Spleen (tissue), 11 donors: Measurements from ENCODE around the gene HRC. TPM values are rescaled to one million over a fixed set of nuclear protein-coding genes. Genes with fewer than 3 reads are reported as not detected.
A peak's percentile ranks its signal among the peaks of the same experiment; 100 is the strongest.
"Not testable (repeated sequence)": the region's sequence is repeated elsewhere in the genome, so short reads cannot be mapped to it uniquely, and the experiment has no call there.

ENCODE experiments used
- DNase-seq: peaks from one replicate; pipeline ENCODE4 v3.0.0-alpha.2; 2020
- H3K27ac ChIP-seq, 8 donors: fragments of 200-600 bp; sonication (generic) in 7 of 8; 1 replicate in 4 of 8; 2 replicates in 4 of 8; pipeline versions ENCODE4 v1.5.0 to v1.8.0; 2016 to 2021; ENCODE audit warnings: inconsistent platforms in 4 of 8, mild to moderate bottlenecking in 4 of 8, moderate library complexity in 1 of 8
- H3K27me3 ChIP-seq, 7 donors: fragments of 200-600 bp; sonication (generic) in 6 of 7; replicated peaks in 1 of 7; 1 replicate in 4 of 7; 2 replicates in 3 of 7; pipeline versions ENCODE4 v1.5.0 to v1.8.0; 2016 to 2021; ENCODE audit warnings: inconsistent platforms in 3 of 7, mild to moderate bottlenecking in 1 of 7
- H3K36me3 ChIP-seq, 6 donors: fragments of 200-600 bp; sonication (generic) in 5 of 6; 1 replicate in 4 of 6; 2 replicates in 2 of 6; pipeline versions ENCODE4 v1.5.0 to v1.8.0; 2016 to 2021; ENCODE audit warnings: inconsistent platforms in 2 of 6
- H3K4me1 ChIP-seq, 6 donors: fragments of 200-600 bp; sonication (generic) in 5 of 6; 1 replicate in 3 of 6; 2 replicates in 3 of 6; pipeline versions ENCODE4 v1.5.0 to v1.8.0; 2016 to 2021; ENCODE audit warnings: inconsistent platforms in 3 of 6
- H3K4me3 ChIP-seq, 8 donors: fragments of 200-600 bp; sonication (generic) in 7 of 8; 1 replicate in 4 of 8; 2 replicates in 4 of 8; pipeline versions ENCODE4 v1.5.0 to v1.8.0; 2016 to 2021; ENCODE audit warnings: inconsistent platforms in 4 of 8, mild to moderate bottlenecking in 4 of 8, moderate library complexity in 2 of 8
- H3K9me3 ChIP-seq, 8 donors: fragments of 200-600 bp; sonication (generic) in 7 of 8; 1 replicate in 4 of 8; 2 replicates in 4 of 8; pipeline versions ENCODE4 v1.5.0 to v1.8.0; 2016 to 2021; ENCODE audit warnings: inconsistent platforms in 4 of 8
- POLR2A ChIP-seq, 3 donors: fragments of 450-650 bp; IDR thresholded peaks; one replicate each; pipeline ENCODE4 v1.5.1; 2017; ENCODE audit warnings: antibody characterized with exemption in 3 of 3, mild to moderate bottlenecking in 1 of 3
- POLR2AphosphoS5 ChIP-seq, 3 donors: sonication (generic); formaldehyde crosslinking; IDR thresholded peaks; one replicate each; pipeline ENCODE4 v1.5.1; 2017; ENCODE audit warnings: antibody characterized with exemption in 3 of 3
- WGBS, 5 donors: extraction: QIAGEN DNeasy Blood & Tissue Kit in 3 of 5; methylation state at CpG; one replicate each; pipeline versions ENCODE4 v1.1.5 to v1.1.7; 2013 to 2018; 5-methylcytosine and 5-hydroxymethylcytosine counted together
- intact Hi-C: fragments of 100-400 bp; cut with DNase I; formaldehyde crosslinking; loops from one replicate; pipeline ENCODE4 v1.15.0; 2023; ENCODE audit warnings: low total_unique reads
- polyA plus RNA-seq, 3 donors: library from polyadenylated mRNA; stranded (reverse); fragments of 200-250 nt; gene quantifications; one replicate each; pipeline ENCODE4 v1.2.1, GENCODE V29; 2013
- total RNA-seq, 7 donors: library from RNA; depleted of rRNA in 3 of 7; stranded (reverse); fragments of >200 nt in 3 of 7; fragmentation: NEBNext Ultra II Directional in 4 of 7; extraction: Animal tissue kit (Norgen Biotek cat#: 25700) in 4 of 7; gene quantifications; one replicate each; pipeline versions ENCODE4 v1.1.0 to v1.2.1, GENCODE V29; 2016 to 2021
- TF ChIP-seq, protein P1 (sequence below), 11 experiments: fragments of 200-600 bp in 7 of 11; fragments of 450-650 bp in 4 of 11; sonication (generic) in 4 of 11; IDR thresholded peaks in 8 of 11; conservative IDR thresholded peaks in 3 of 11; 1 replicate in 7 of 11; 2 replicates in 4 of 11; pipeline versions ENCODE4 v1.4.0 to v1.8.0; 2016 to 2021; ENCODE audit warnings: antibody characterized with exemption in 11 of 11, inconsistent platforms in 4 of 11, mild to moderate bottlenecking in 1 of 11
- donor health status: healthy with polysubstance abuse.
- donor health status: DM: no; HTN: no; CAD: no; lungs with moderate emphysema.
- donor health status: DM: no; HTN: no; CAD: no.
- donor health status: Bipolar disorder and iron deficiency.
- donor health status: healthy.
- donor health status: DM: no; HTN: no; CAD: no.
- donor health status: DM: yes; HTN: yes; CAD: no.

Gene HRC
- total and polyA plus RNA-seq, 10 donors, result 0.07 to 0.47 (median 0.27) TPM; not detected in 5

DNA sequence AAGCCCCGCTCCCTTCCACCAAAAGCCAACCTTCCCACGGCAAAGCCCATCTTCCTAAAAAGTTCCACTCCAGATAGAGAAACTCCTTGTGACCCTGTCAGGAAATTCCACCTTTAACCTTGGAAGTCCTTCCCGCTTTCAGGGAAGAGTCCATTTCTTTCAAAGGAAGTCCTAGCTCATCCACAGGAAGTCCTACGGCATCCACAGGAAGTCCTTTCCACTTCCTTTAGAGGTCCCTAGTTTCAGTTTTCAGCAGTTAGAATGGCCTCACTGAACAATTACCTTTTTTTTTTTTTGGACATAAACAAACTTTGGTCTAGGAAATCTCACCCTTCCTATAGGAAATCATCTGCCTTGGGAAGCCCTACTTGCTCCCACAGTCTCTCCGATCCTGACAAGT is 34.1 kb upstream of the HRC start:
- Histone ChIP-seq H3K27me3 (no peaks in the 10 kb centered on the region), H3K4me1 (peaks cover 0 to 21% (median 2%) of the 10 kb centered on the region in 6 donors), H3K9me3 (peaks cover 0 to 19% (median 11%) of the 10 kb centered on the region in 8 donors), H3K36me3 (peaks cover 0 to 12% (median 0%) of the 10 kb centered on the region in 6 donors), H3K27ac (peak overlapping the region; percentile 16 to 62 (median 49)), H3K4me3 (no peak overlapping the region)
- no peak for TF ChIP-seq POLR2AphosphoS5 (IDR thresholded peaks at IDR 0.05)
- no peak for TF ChIP-seq POLR2A (IDR thresholded peaks at IDR 0.05)
- TF ChIP-seq, protein P1, sequence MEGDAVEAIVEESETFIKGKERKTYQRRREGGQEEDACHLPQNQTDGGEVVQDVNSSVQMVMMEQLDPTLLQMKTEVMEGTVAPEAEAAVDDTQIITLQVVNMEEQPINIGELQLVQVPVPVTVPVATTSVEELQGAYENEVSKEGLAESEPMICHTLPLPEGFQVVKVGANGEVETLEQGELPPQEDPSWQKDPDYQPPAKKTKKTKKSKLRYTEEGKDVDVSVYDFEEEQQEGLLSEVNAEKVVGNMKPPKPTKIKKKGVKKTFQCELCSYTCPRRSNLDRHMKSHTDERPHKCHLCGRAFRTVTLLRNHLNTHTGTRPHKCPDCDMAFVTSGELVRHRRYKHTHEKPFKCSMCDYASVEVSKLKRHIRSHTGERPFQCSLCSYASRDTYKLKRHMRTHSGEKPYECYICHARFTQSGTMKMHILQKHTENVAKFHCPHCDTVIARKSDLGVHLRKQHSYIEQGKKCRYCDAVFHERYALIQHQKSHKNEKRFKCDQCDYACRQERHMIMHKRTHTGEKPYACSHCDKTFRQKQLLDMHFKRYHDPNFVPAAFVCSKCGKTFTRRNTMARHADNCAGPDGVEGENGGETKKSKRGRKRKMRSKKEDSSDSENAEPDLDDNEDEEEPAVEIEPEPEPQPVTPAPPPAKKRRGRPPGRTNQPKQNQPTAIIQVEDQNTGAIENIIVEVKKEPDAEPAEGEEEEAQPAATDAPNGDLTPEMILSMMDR (IDR thresholded peaks at IDR 0.05 in 8 of 11, conservative IDR thresholded peaks at IDR 0.05 in 3 of 11), result no peak
- WGBS, 5 donors, result 53 to 68% (median 60%) methylated on average over 5 of the region's 5 CpGs
- intact Hi-C loops, result no loop called here
- no peak for DNase-seq

DNA sequence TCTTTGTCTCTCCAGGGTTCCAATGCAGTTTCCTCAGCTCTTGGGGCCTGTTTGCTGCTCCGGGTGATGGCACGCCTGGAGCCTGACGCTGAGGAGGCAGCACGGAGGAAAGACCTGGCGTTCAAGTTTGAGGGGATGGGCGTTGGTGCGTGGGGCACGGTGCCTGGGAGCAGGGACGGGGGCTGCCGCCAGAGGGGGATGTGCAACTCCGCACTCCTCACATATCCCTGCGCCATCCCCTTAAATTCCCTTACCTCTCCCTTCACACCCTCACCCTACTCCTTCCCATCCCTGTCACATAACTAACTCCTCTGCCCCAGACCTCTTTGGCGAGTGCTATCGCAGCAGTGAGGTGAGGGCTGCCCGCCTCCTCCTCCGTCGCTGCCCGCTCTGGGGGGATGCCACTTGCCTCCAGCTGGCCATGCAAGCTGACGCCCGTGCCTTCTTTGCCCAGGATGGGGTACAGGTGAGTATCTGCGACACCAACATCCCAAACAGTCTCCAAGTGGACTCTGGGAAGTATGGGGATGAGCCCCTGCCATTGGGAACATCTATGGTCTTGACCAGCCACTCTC is 33.5 kb upstream of the HRC start:
- WGBS, 5 donors, result 90 to 94% (median 91%) methylated on average over 21 of the region's 21 CpGs
- Histone ChIP-seq H3K27ac (peak overlapping the region in 7 of 8 donors; percentile 16 to 62 (median 50)), H3K36me3 (peaks cover 0 to 16% (median 0%) of the 10 kb centered on the region in 6 donors), H3K4me1 (peaks cover 0 to 21% (median 2%) of the 10 kb centered on the region in 6 donors), H3K4me3 (no peak overlapping the region), H3K27me3 (no peaks in the 10 kb centered on the region), H3K9me3 (peaks cover 0 to 24% (median 17%) of the 10 kb centered on the region in 8 donors)
- intact Hi-C loops, result no loop called here
- TF ChIP-seq POLR2A (IDR thresholded peaks at IDR 0.05), result no peak
- TF ChIP-seq, protein P1 (IDR thresholded peaks at IDR 0.05 in 8 of 11, conservative IDR thresholded peaks at IDR 0.05 in 3 of 11), result no peak
- no peak for TF ChIP-seq POLR2AphosphoS5 (IDR thresholded peaks at IDR 0.05)
- no peak for DNase-seq

GRCh38 chr19:49186108-49186507 is 30.9 kb upstream of the HRC start:
- 59 to 77% (median 71%) methylated on average over 5 of the region's 5 CpGs for WGBS, 5 donors
- Histone ChIP-seq H3K27me3 (no peaks in the 10 kb centered on the region), H3K27ac (no peak overlapping the region), H3K9me3 (peaks cover 0 to 38% (median 27%) of the 10 kb centered on the region in 8 donors), H3K36me3 (peaks cover 0 to 22% (median 3%) of the 10 kb centered on the region in 6 donors), H3K4me3 (no peak overlapping the region), H3K4me1 (peaks cover 0 to 21% (median 2%) of the 10 kb centered on the region in 6 donors)
- intact Hi-C loops, result no loop called here
- TF ChIP-seq, protein P1 (IDR thresholded peaks at IDR 0.05 in 8 of 11, conservative IDR thresholded peaks at IDR 0.05 in 3 of 11), result no peak
- no peak for TF ChIP-seq POLR2AphosphoS5 (IDR thresholded peaks at IDR 0.05)
- TF ChIP-seq POLR2A (IDR thresholded peaks at IDR 0.05), result no peak
- DNase-seq, result no peak

DNA sequence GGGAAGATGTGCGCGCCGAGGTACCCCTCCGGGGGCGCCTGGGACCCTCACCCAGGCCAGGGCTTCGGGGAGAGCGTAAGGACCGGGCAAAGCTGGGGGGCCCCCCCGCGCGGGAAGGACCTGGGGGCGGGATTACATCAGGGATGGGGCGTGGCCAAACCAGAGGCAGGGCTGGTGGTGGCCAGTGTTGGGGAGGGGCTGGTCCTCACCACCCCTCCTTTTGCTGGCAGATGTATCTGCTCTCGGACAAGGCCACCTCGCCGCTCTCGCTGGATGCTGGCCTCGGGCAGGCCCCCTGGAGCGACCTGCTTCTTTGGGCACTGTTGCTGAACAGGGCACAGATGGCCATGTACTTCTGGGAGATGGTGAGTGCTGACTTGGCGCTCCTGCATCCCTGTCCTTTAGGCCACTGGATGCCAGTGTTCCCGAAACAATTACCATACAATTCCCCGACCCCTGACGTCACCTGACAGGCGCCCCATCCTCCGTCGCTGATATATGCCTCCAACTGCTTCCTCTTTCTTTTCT is 27.7 kb upstream of the HRC start:
- intact Hi-C loops, result no loop called here
- Histone ChIP-seq H3K27ac (no peak overlapping the region), H3K4me3 (no peak overlapping the region), H3K4me1 (no peaks in the 10 kb centered on the region), H3K27me3 (no peaks in the 10 kb centered on the region), H3K9me3 (peaks cover 0 to 38% (median 27%) of the 10 kb centered on the region in 8 donors), H3K36me3 (peaks cover 0 to 16% (median 3%) of the 10 kb centered on the region in 6 donors)
- 83 to 90% (median 85%) methylated on average over 26 of the region's 26 CpGs for WGBS, 5 donors
- TF ChIP-seq POLR2A (IDR thresholded peaks at IDR 0.05) (no peak), POLR2AphosphoS5 (IDR thresholded peaks at IDR 0.05) (no peak)
- TF ChIP-seq, protein P1 (IDR thresholded peaks at IDR 0.05 in 8 of 11, conservative IDR thresholded peaks at IDR 0.05 in 3 of 11), result no peak
- no peak for DNase-seq

GRCh38 chr19:49182010-49182847 is 27.0 kb upstream of the HRC start:
- intact Hi-C loops, H3K27ac ChIP-seq, H3K4me3 ChIP-seq, H3K4me1 ChIP-seq, DNase-seq, H3K27me3 ChIP-seq: not testable (repeated sequence)
- Histone ChIP-seq H3K36me3 (peaks cover 0 to 16% (median 3%) of the 10 kb centered on the region in 6 donors), H3K9me3 (peaks cover 0 to 38% (median 27%) of the 10 kb centered on the region in 8 donors)
- 87 to 91% (median 89%) methylated on average over 20 of the region's 20 CpGs for WGBS, 5 donors
